Psoas muscle (tissue), 8 donors: ENCODE measurements around the gene CDC7. TPM values are rescaled to one million over a fixed set of nuclear protein-coding genes. Genes with fewer than 3 reads are reported as not detected.

Experiments
- ATAC-seq, 4 donors: fragments of 200-7000 bp; cut with Tn5 transposase; one replicate each; pipeline ENCODE4 v1.9.1; 2020; ENCODE audit warnings: moderate library complexity in 3 of 4, mild to moderate bottlenecking in 2 of 4
- DNase-seq, 2 donors: peaks; one replicate each; pipeline ENCODE4 v3.0.0-alpha.2; 2020
- H3K27ac ChIP-seq: fragments of 200-600 bp; one replicate; pipeline ENCODE4 v1.8.0; 2022
- H3K27me3 ChIP-seq, 3 donors: fragments of 200-600 bp in 1 of 3; one replicate each; pipeline versions ENCODE4 v1.6.1 to v1.8.0; 2013 to 2022; ENCODE audit warnings: low read length in 2 of 3, mild to moderate bottlenecking in 2 of 3, moderate library complexity in 1 of 3; ENCODE audit not compliant: insufficient read depth in 3 of 3
- H3K36me3 ChIP-seq, 2 donors: fragments of 200-600 bp in 1 of 2; one replicate each; pipeline versions ENCODE4 v1.6.1 to v1.8.0; 2013 to 2022; ENCODE audit warnings: low read depth in 1 of 2, mild to moderate bottlenecking in 1 of 2, moderate library complexity in 1 of 2; ENCODE audit not compliant: insufficient read depth in 1 of 2
- H3K4me1 ChIP-seq: fragments of 200-600 bp; one replicate; pipeline ENCODE4 v1.8.0; 2022
- H3K4me3 ChIP-seq: fragments of 200-600 bp; one replicate; pipeline ENCODE4 v1.8.0; 2022; ENCODE audit warnings: mild to moderate bottlenecking
- H3K9me3 ChIP-seq: fragments of 200-600 bp; one replicate; pipeline ENCODE4 v1.8.0; 2022
- WGBS, 3 donors: extraction: QIAGEN DNeasy Blood & Tissue Kit; methylation state at CpG; one replicate each; pipeline versions ENCODE4 v1.1.6 to v1.1.7; 2013; 5-methylcytosine and 5-hydroxymethylcytosine counted together
- intact Hi-C, 2 donors: fragments of 100-400 bp; cut with DNase I; formaldehyde crosslinking; loops; one replicate each; pipeline versions ENCODE4 v1.11.0 to v1.14.2; 2022
- polyA plus RNA-seq, 3 donors: library from polyadenylated mRNA; stranded (reverse); fragments of 200-250 nt; gene quantifications; one replicate each; pipeline ENCODE4 v1.2.3, GENCODE V29; 2013
- total RNA-seq, 4 donors: library from RNA; stranded (reverse); fragmentation: NEBNext Ultra II Directional in 2 of 4; extraction: Animal tissue kit (Norgen Biotek cat#: 25700) in 2 of 4; gene quantifications; one replicate each; pipeline versions ENCODE4 v1.2.1 to v1.2.4, GENCODE V29; 2021 to 2023
- TF ChIP-seq, protein P1 (sequence below): fragments of 200-600 bp; IDR thresholded peaks from one replicate; pipeline ENCODE4 v1.8.0; 2022; ENCODE audit warnings: antibody characterized with exemption
- donor health status: healthy with polysubstance abuse.
- donor health status: DM: no; HTN: no; CAD: no; lungs with moderate emphysema.
- donor health status: Bipolar disorder and iron deficiency.
- donor health status: healthy.
- donor health status: DM: yes; HTN: yes; CAD: no.
- donor health status: DM: no; HTN: no; CAD: no.
- donor health status: DM: no; HTN: no; CAD: no.
- donor health status: DM: yes; HTN: yes; CAD: no.

The CDC7 gene
- total and polyA plus RNA-seq, 7 donors = 0.25 to 1.4 (median 0.54) TPM

DNA sequence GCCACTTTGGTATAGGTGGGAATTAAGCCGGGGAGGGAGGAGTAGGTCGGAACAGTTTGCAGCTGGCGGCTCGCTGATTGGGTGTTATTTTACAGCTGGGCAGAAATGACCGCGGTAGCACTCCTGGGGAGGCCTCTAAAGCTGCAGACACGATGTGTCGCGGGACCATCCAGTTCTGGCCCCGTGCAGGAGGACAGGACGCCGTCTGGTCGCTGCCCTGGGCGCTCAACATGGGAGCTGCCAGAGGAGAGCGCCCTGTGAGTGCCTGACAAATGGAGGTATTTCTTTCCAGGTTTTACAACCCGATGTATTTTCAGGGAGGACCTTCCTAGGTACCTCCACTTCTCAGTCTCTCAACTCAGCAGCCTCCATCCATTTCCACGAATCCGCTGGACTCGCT, 46.2 kb downstream of the CDC7 start:
- no peaks in the 10 kb centered on the region for H3K36me3 ChIP-seq
- TF ChIP-seq, protein P1, sequence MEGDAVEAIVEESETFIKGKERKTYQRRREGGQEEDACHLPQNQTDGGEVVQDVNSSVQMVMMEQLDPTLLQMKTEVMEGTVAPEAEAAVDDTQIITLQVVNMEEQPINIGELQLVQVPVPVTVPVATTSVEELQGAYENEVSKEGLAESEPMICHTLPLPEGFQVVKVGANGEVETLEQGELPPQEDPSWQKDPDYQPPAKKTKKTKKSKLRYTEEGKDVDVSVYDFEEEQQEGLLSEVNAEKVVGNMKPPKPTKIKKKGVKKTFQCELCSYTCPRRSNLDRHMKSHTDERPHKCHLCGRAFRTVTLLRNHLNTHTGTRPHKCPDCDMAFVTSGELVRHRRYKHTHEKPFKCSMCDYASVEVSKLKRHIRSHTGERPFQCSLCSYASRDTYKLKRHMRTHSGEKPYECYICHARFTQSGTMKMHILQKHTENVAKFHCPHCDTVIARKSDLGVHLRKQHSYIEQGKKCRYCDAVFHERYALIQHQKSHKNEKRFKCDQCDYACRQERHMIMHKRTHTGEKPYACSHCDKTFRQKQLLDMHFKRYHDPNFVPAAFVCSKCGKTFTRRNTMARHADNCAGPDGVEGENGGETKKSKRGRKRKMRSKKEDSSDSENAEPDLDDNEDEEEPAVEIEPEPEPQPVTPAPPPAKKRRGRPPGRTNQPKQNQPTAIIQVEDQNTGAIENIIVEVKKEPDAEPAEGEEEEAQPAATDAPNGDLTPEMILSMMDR = no peak
- intact Hi-C loops = no loop called here
- peaks cover 0 to 3% (median 0%) of the 10 kb centered on the region in 3 donors for H3K27me3 ChIP-seq
- no peak overlapping the region for H3K27ac ChIP-seq
- no peaks in the 10 kb centered on the region for H3K9me3 ChIP-seq
- no peak for DNase-seq
- H3K4me3 ChIP-seq = no peak overlapping the region
- no peaks in the 10 kb centered on the region for H3K4me1 ChIP-seq
- 82 to 87% (median 83%) methylated on average over 19 of the region's 19 CpGs for WGBS, 3 donors
- no peak for ATAC-seq

DNA sequence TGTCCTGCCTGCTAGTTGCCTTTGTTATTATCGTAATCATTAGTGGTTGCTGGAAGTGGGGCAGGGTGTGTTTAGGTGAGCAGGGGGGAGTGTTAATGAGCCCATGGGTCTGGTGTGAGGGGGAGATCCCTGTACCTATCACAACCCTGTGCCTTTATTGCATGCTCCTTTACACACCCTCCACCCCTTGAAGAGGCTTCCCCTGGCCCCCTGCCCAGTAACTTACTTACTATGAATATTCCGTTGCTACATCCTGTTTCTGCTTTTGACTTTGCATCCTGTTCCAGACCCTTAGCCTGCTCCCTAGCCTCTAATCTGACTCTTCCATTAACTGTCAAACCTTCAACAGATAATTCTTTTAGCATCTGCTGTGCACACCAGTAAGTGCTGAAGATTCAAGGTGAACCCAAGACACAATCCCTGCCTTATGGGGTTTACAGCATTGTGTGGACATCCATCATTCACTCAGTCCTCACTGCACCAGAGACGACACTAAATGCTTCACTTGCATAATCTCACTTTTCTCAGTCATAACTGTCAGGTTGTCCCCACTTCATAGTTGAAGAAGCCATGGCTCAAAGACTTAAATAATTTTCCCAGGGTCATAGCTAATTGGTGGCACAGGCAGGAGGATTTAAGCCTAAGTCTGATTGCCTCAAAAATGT, 47.9 kb downstream of the CDC7 start:
- Histone ChIP-seq H3K27ac (no peak overlapping the region), H3K36me3 (no peaks in the 10 kb centered on the region), H3K9me3 (no peaks in the 10 kb centered on the region), H3K4me3 (no peak overlapping the region), H3K27me3 (peaks cover 0 to 3% (median 0%) of the 10 kb centered on the region in 3 donors), H3K4me1 (no peaks in the 10 kb centered on the region)
- ATAC-seq = no peak
- DNase-seq = no peak
- intact Hi-C loops = no loop called here
- 61 to 84% (median 74%) methylated on average over 3 of the region's 3 CpGs for WGBS, 3 donors
- TF ChIP-seq, protein P1 = no peak

DNA sequence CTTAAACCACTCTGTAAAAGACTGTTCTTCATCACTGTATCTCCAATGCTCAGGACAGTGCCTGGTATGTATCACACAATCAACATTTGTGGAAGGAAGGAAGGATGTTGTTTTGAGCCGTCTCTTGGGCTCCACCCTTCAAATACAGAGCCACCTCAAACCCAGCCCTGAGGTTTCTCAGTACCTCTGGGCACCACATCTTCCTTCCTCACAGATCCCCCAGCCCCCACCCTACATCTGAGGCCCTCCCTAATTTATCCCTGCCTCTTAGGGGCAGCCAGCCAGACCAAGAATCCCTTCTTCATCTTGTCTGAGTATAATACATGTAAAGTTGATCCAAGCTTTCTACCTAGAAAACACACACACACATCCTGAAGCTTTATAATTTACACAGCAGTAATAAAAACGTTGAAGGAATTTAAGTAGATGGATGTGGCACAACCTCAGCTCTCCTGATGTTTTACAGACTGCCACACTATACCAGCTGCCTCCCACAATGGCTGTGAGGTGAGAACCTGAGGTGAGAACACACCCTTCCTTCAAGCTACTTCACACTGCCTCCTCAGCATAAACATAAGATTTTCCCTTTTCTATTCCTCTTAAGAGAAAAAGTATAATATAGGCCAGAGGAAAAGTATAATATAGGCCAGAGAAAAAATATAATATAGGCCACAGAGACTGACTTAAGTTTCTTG, 48.5 kb downstream of the CDC7 start:
- ATAC-seq (no peak), DNase-seq (no peak)
- Histone ChIP-seq H3K9me3 (no peaks in the 10 kb centered on the region), H3K4me3 (no peak overlapping the region), H3K27ac (no peak overlapping the region), H3K4me1 (no peaks in the 10 kb centered on the region), H3K36me3 (no peaks in the 10 kb centered on the region), H3K27me3 (peaks cover 0 to 3% (median 0%) of the 10 kb centered on the region in 3 donors)
- 38 to 46% (median 40%) methylated on average over 2 of the region's 2 CpGs for WGBS, 3 donors
- intact Hi-C loops = no loop called here
- TF ChIP-seq, protein P1 = no peak

DNA sequence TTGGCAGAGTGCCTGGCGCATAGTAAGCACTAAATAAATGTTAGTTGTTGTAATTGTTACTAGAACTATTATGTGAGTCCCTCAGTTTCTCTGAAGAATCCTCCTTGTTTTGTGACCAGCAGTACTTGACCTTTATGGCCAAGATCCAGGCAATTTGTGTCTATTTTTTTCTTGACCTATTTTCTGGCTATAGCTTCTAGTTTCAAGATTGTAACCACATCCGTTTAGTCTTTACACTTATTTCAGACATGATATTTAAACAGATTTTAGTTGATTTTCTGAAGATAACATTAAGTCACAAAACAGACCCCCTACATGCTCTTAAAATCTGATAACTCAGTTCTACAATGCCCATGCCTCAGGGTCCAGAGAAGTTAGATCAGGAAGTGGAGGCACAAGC, 50.3 kb downstream of the CDC7 start:
- 66 to 95% (median 78%) methylated on average over 2 of the region's 2 CpGs for WGBS, 3 donors
- peaks cover 0 to 3% (median 0%) of the 10 kb centered on the region in 3 donors for H3K27me3 ChIP-seq
- no peaks in the 10 kb centered on the region for H3K9me3 ChIP-seq
- TF ChIP-seq, protein P1 = no peak
- ATAC-seq (no peak), DNase-seq (no peak)
- no peak overlapping the region for H3K27ac ChIP-seq
- H3K36me3 ChIP-seq = no peaks in the 10 kb centered on the region
- no peak overlapping the region for H3K4me3 ChIP-seq
- intact Hi-C loops = no loop called here
- no peaks in the 10 kb centered on the region for H3K4me1 ChIP-seq
